HCT116 (cell line): ENCODE results near the gene RBM27. TPM values are rescaled to one million over a fixed set of nuclear protein-coding genes. Genes with fewer than 3 reads are reported as not detected.

ENCODE experiments used
- ATAC-seq: fragments of 200-7000 bp; cut with Tn5 transposase; 2 replicates; pipeline ENCODE4 v1.9.1; 2020; ENCODE audit warnings: mild to moderate bottlenecking, moderate library complexity
- BruUV-seq: library from RNA; stranded (reverse); fragments of 400-500 nt; replicated peaks from 2 replicates; lab custom pipeline; 2021; lab: Mats Ljungman, UMichigan
- CTCF ChIA-PET: fragments of 300-600 bp; sonication (Branson Sonifier 250); formaldehyde crosslinking; loops from one replicate; lab custom pipeline; 2021; ENCODE audit warnings: antibody characterized with exemption; lab: Charles Lee
- POLR2A ChIA-PET: fragments of 300-600, 350-600 bp; sonication (Branson Sonifier 250); formaldehyde crosslinking; loops from one replicate; lab custom pipeline; 2021; ENCODE audit warnings: antibody characterized with exemption; lab: Charles Lee
- RAD21 ChIA-PET, 2 experiments: fragments of 300-600 bp; sonication (Branson Sonifier 250); formaldehyde crosslinking; loops; one replicate each; lab custom pipeline; 2023; ENCODE audit warnings: low total read pairs in 2 of 2; ENCODE audit not compliant: uncharacterized antibody in 2 of 2, unreplicated experiment in 2 of 2, low non-redundant PET in 1 of 2; lab: Charles Lee
- DNase-seq: peaks from one replicate; pipeline ENCODE4 v3.0.0-alpha.2; 2010; ENCODE audit warnings: low read depth, low spot score
- H2AFZ ChIP-seq: fragments of 200-600 bp; shearing (Covaris generic), sonication (generic); 2 replicates; pipeline ENCODE4 v1.6.1; 2017; ENCODE audit warnings: low read depth, mixed run types, mixed read lengths, antibody characterized with exemption, low read length; ENCODE audit not compliant: poor library complexity, severe bottlenecking
- H3K27ac ChIP-seq: 2 replicates; pipeline ENCODE4 v1.5.1; 2012; ENCODE audit warnings: low read depth, low read length
- H3K27me3 ChIP-seq: fragments of 200-600 bp; sonication (generic); 2 replicates; pipeline ENCODE4 v1.6.1; 2016; ENCODE audit warnings: mixed run types, low read length, mixed read lengths; ENCODE audit not compliant: insufficient read depth
- H3K36me3 ChIP-seq, 2 experiments: fragments of 200-500 bp in 1 of 2; fragments of 200-600 bp in 1 of 2; sonication (Bioruptor generic) in 1 of 2; sonication (generic) in 1 of 2; 2 replicates each; pipeline versions ENCODE4 v1.5.1 to v1.6.1; 2014 to 2016; ENCODE audit warnings: low read length in 2 of 2, inconsistent platforms in 1 of 2, mixed read lengths in 1 of 2, mixed run types in 1 of 2; ENCODE audit not compliant: insufficient read depth in 2 of 2, control insufficient read depth in 1 of 2
- H3K4me1 ChIP-seq, 2 experiments: fragments of 200-600 bp in 1 of 2; sonication (generic) in 1 of 2; 2 replicates each; pipeline versions ENCODE4 v1.5.1 to v1.6.1; 2012 to 2017; ENCODE audit warnings: low read length in 2 of 2, inconsistent platforms in 1 of 2, mild to moderate bottlenecking in 1 of 2, mixed read lengths in 1 of 2, mixed run types in 1 of 2, moderate library complexity in 1 of 2; ENCODE audit not compliant: insufficient read depth in 2 of 2, control insufficient read depth in 1 of 2
- H3K4me2 ChIP-seq: fragments of 200-600 bp; sonication (generic); 2 replicates; pipeline ENCODE4 v1.6.1; 2017; ENCODE audit warnings: mixed run types, low read length, mixed read lengths
- H3K4me3 ChIP-seq, 2 experiments: fragments of 200-600 bp in 1 of 2; sonication (generic) in 1 of 2; replicated peaks in 1 of 2; 2 replicates each; pipeline ENCODE4 v1.5.1; 2011 to 2016; ENCODE audit warnings: low read length in 2 of 2, control low read depth in 1 of 2, low read depth in 1 of 2, mild to moderate bottlenecking in 1 of 2, mixed read lengths in 1 of 2, mixed run types in 1 of 2
- H3K79me2 ChIP-seq: fragments of 200-600 bp; sonication (generic); 2 replicates; pipeline ENCODE4 v1.6.1; 2017; ENCODE audit warnings: mild to moderate bottlenecking, mixed run types, low read length, moderate library complexity, mixed read lengths; ENCODE audit not compliant: insufficient read depth
- H3K9ac ChIP-seq: fragments of 200-600 bp; sonication (generic); 2 replicates; pipeline ENCODE4 v1.6.1; 2016; ENCODE audit warnings: low read length, mixed read lengths
- H3K9me2 ChIP-seq: fragments of 200-600 bp; sonication (generic), shearing (Covaris generic); 2 replicates; pipeline ENCODE4 v1.6.1; 2017; ENCODE audit warnings: mixed run types, mild to moderate bottlenecking, moderate library complexity; ENCODE audit not compliant: insufficient read depth
- H3K9me3 ChIP-seq, 2 experiments: fragments of 200-500 bp in 1 of 2; fragments of 200-600 bp in 1 of 2; sonication (Bioruptor generic) in 1 of 2; sonication (generic) in 1 of 2; 2 replicates each; pipeline ENCODE4 v1.6.1; 2014 to 2017; ENCODE audit warnings: low read length in 2 of 2, mixed read lengths in 2 of 2, inconsistent platforms in 1 of 2, low read depth in 1 of 2, mild to moderate bottlenecking in 1 of 2, mixed run types in 1 of 2, moderate library complexity in 1 of 2; ENCODE audit not compliant: control insufficient read depth in 1 of 2, insufficient read depth in 1 of 2
- H4K20me1 ChIP-seq: fragments of 200-600 bp; sonication (generic), shearing (Covaris generic); 2 replicates; pipeline ENCODE4 v1.6.1; 2017; ENCODE audit warnings: mixed run types, mild to moderate bottlenecking, moderate library complexity; ENCODE audit not compliant: insufficient read depth
- EGR1 ChIP-seq: IDR thresholded peaks from 2 replicates; pipeline ENCODE4 v1.6.1; 2012; ENCODE audit warnings: low read depth
- FOSL1 ChIP-seq: IDR thresholded peaks from 2 replicates; pipeline ENCODE4 v1.6.1; 2012; ENCODE audit warnings: low read depth
- JUND ChIP-seq: IDR thresholded peaks from 2 replicates; pipeline ENCODE4 v1.6.1; 2012
- POLR2A ChIP-seq: IDR thresholded peaks from 2 replicates; pipeline ENCODE4 v1.7.0; 2011; ENCODE audit warnings: borderline replicate concordance; ENCODE audit not compliant: insufficient read depth, insufficient read length; ENCODE audit errors: extremely low read depth
- POLR2AphosphoS5 ChIP-seq: IDR thresholded peaks from 2 replicates; pipeline ENCODE4 v1.6.1; 2011; ENCODE audit warnings: mild to moderate bottlenecking, low read depth, low read length, moderate library complexity
- TCF7L2 ChIP-seq: IDR thresholded peaks from 2 replicates; pipeline ENCODE4 v1.7.0; 2011; ENCODE audit warnings: borderline replicate concordance, inconsistent platforms; ENCODE audit not compliant: insufficient read depth, insufficient read length; ENCODE audit errors: extremely low read depth
- intact Hi-C: fragments of 100-400 bp; cut with micrococcal nuclease; formaldehyde crosslinking; loops from 2 replicates; pipeline ENCODE4 v1.10.0; 2022
- total RNA-seq: library from RNA; stranded (reverse); gene quantifications from one replicate; pipeline ENCODE4 v1.2.1, GENCODE V29; 2021; ENCODE audit not compliant: unreplicated experiment
- TF ChIP-seq, protein P1 (sequence below): IDR thresholded peaks from 2 replicates; pipeline ENCODE4 v1.6.1; 2012
- TF ChIP-seq, protein P2 (sequence below), 3 experiments: fragments of 200-600 bp in 1 of 3; sonication (generic) in 1 of 3; IDR thresholded peaks in 2 of 3; conservative IDR thresholded peaks in 1 of 3; 2 replicates each; pipeline ENCODE4 v1.5.1; 2012 to 2017; ENCODE audit warnings: low read depth in 2 of 3, low read length in 2 of 3, antibody characterized with exemption in 1 of 3, borderline replicate concordance in 1 of 3, control low read depth in 1 of 3, mild to moderate bottlenecking in 1 of 3, mixed read lengths in 1 of 3, mixed run types in 1 of 3, moderate library complexity in 1 of 3; ENCODE audit not compliant: insufficient read depth in 1 of 3
- TF ChIP-seq, protein P3 (sequence below): IDR thresholded peaks from 2 replicates; pipeline ENCODE4 v1.6.1; 2012

RBM27 gene
- total RNA-seq, 1 experiment from 2014 or later = 15.2 TPM

DNA sequence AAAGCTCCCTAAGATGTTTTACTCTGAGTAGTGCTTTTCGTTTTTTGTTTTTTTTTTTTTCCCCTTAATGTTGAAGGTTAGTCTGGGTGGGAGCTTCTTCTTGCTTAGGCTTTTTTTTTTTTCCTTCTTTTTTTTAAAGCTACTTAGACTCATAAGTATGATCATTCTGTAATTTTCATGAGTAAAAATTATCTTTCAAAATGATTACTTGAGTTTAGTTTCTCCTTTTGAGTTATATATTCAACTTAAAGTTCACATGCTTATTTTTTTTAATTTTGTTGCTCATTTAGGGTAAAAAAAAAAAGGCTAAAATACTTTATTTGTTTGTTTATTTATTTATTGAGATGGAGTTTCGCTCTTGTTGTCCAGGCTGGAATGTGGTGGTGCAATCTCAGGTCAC, 2.9 kb downstream of the RBM27 start (continued):
- TF ChIP-seq, protein P1, sequence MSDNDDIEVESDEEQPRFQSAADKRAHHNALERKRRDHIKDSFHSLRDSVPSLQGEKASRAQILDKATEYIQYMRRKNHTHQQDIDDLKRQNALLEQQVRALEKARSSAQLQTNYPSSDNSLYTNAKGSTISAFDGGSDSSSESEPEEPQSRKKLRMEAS = no peak
- no peak for TF ChIP-seq TCF7L2
- no peak for TF ChIP-seq EGR1
- TF ChIP-seq POLR2A = no peak
- no peak for TF ChIP-seq POLR2AphosphoS5
- TF ChIP-seq JUND = no peak
- TF ChIP-seq, protein P2, sequence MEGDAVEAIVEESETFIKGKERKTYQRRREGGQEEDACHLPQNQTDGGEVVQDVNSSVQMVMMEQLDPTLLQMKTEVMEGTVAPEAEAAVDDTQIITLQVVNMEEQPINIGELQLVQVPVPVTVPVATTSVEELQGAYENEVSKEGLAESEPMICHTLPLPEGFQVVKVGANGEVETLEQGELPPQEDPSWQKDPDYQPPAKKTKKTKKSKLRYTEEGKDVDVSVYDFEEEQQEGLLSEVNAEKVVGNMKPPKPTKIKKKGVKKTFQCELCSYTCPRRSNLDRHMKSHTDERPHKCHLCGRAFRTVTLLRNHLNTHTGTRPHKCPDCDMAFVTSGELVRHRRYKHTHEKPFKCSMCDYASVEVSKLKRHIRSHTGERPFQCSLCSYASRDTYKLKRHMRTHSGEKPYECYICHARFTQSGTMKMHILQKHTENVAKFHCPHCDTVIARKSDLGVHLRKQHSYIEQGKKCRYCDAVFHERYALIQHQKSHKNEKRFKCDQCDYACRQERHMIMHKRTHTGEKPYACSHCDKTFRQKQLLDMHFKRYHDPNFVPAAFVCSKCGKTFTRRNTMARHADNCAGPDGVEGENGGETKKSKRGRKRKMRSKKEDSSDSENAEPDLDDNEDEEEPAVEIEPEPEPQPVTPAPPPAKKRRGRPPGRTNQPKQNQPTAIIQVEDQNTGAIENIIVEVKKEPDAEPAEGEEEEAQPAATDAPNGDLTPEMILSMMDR (IDR thresholded peaks at IDR 0.05 in 2 of 3, conservative IDR thresholded peaks at IDR 0.05 in 1 of 3; ENCODE audit: borderline replicate concordance in 1 of 3, insufficient read depth in 1 of 3, low read depth in 2 of 3, low read length in 2 of 3) = no peak
- no peak for TF ChIP-seq FOSL1
- TF ChIP-seq, protein P3, sequence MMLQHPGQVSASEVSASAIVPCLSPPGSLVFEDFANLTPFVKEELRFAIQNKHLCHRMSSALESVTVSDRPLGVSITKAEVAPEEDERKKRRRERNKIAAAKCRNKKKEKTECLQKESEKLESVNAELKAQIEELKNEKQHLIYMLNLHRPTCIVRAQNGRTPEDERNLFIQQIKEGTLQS = no peak

DNA sequence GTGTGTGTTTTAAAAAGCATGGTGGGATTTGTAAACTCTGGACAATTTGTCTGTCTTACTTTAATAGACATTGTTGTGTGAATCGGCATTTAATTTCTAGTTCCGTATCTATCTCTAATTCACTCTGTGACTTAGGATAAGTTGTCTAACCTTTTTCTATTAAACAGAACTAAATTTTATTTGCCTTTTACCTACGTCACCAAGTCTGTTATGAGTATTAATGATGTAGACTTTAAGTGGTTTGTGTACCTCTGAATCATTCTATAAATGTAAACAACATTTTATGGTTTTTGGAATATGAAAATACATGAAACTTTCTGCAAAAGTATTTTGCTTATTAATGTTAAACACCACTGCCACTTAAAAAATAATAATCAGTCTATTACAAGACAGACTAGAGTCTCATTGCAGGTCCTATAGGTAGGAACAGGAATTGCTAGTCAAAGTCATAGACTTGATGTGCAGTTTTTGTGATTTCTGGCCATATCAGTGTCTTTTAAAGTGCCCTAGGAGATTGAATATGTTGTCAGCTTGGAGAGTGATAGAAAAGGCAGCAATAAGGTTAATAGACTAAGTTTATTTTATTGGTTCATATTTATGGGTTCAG, 5.6 kb downstream of the RBM27 start:
- Histone ChIP-seq H3K9me2 (no peaks in the 10 kb centered on the region), H2AFZ (no peak overlapping the region), H3K9ac (no peak overlapping the region), H3K4me2 (no peak overlapping the region), H3K4me3 (no peak overlapping the region), H3K4me1 (peaks cover 5 to 27% of the 10 kb centered on the region in 2 experiments; a peak in 3 of 4 replicates), H3K79me2 (peaks cover 97% of the 10 kb centered on the region), H3K36me3 (no peaks in the 10 kb centered on the region), H3K27me3 (no peaks in the 10 kb centered on the region), H3K27ac (no peak overlapping the region), H3K9me3 (no peaks in the 10 kb centered on the region), H4K20me1 (peaks cover 16% of the 10 kb centered on the region; the same call in 1 of the 2 replicates)
- POLR2A ChIA-PET = no interaction called here
- ATAC-seq = peak; percentile 75
- RAD21 ChIA-PET = no interaction called here
- intact Hi-C loops = no loop called here
- CTCF ChIA-PET = no interaction called here
- DNase-seq = no peak
- TF ChIP-seq TCF7L2 = no peak
- TF ChIP-seq, protein P2 (IDR thresholded peaks at IDR 0.05 in 2 of 3, conservative IDR thresholded peaks at IDR 0.05 in 1 of 3; ENCODE audit: borderline replicate concordance in 1 of 3, insufficient read depth in 1 of 3, low read depth in 2 of 3, low read length in 2 of 3) = peak in 2 of 3 experiments; percentile 39 to 45; a peak in 4 of 6 replicates
- BruUV-seq = no TSS peak
